ENCODE measurements around the gene SDF4. TPM values are rescaled to one million over a fixed set of nuclear protein-coding genes. Genes with fewer than 3 reads are reported as not detected.

Gene SDF4
- total and polyA plus RNA-seq, 2 donors (not counting 1 experiment from before 2014, with no cell fraction given) = 127 to 133 TPM

DNA sequence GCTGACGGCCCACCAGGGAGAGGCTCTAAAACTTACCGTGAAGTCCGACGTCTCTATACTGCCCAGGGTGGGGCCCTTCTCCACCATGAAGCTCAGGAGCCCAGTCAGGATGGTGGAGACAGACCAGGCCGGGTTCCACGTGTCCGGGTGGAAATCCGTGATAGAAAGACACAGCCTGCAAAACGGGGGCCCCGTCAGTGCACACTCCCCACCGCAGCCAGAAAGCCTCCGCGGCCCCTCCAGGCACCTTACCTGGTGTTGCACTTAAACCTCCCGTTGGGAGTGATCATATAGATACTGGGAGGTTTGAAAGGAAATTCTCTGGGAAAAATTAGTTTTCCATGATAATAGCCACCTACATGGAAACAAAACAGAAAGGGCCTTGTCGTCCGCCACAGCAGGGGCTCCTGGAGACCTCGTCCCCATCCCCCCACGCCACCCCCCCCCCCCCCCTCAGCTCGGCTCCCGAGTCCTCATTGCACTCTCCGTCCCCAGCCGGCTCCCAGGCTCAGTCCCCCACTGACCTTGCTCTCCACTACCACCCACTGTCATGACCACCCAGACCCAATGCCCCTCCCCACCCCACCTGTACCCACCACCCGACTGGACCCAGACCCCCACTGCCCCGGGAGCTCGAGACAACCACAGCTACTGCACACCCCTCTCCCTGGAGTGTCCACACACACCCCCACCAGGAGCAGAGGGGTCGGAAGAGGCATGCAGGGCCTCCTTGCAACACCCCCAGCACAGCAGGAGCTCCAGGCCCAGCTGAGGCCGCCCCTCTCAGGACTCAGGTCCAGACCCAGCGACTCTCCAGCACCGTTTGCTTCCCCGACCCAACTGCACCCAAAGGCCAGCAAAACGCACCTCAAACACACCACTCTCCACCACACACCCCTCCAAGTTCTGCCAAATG is 25.4 kb upstream of the SDF4 start:
- no peak overlapping the region for H3K9ac ChIP-seq (ENCODE audit: insufficient read depth, low read length)
- no peak overlapping the region for H3K4me3 ChIP-seq (replicated peaks in 1 of 4; ENCODE audit: control extremely low read depth in 1 of 4, insufficient read depth in 1 of 4, low read depth in 3 of 4, low read length in 4 of 4)
- no peak overlapping the region for H3K4me2 ChIP-seq (ENCODE audit: extremely low read depth, insufficient read depth, low read length)
- H2AFZ ChIP-seq (ENCODE audit: low read length) = no peak overlapping the region
- DNase-seq (ENCODE audit: low read depth in 2 of 2) = no peak
- peak overlapping the region; percentile 14 for H3K27ac ChIP-seq (ENCODE audit: insufficient read depth, low read length)
- TF ChIP-seq EZH2 (IDR thresholded peaks at IDR 0.05; ENCODE audit: low read length, missing control alignments) = no peak
- TF ChIP-seq, protein P1, sequence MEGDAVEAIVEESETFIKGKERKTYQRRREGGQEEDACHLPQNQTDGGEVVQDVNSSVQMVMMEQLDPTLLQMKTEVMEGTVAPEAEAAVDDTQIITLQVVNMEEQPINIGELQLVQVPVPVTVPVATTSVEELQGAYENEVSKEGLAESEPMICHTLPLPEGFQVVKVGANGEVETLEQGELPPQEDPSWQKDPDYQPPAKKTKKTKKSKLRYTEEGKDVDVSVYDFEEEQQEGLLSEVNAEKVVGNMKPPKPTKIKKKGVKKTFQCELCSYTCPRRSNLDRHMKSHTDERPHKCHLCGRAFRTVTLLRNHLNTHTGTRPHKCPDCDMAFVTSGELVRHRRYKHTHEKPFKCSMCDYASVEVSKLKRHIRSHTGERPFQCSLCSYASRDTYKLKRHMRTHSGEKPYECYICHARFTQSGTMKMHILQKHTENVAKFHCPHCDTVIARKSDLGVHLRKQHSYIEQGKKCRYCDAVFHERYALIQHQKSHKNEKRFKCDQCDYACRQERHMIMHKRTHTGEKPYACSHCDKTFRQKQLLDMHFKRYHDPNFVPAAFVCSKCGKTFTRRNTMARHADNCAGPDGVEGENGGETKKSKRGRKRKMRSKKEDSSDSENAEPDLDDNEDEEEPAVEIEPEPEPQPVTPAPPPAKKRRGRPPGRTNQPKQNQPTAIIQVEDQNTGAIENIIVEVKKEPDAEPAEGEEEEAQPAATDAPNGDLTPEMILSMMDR (conservative IDR thresholded peaks at IDR 0.05 in 1 of 2, IDR thresholded peaks at IDR 0.05 in 1 of 2; ENCODE audit: low read depth in 1 of 2, low read length in 2 of 2) = no peak
- H3K79me2 ChIP-seq (ENCODE audit: control insufficient read depth, insufficient read depth, low read length) = peaks cover 26% of the 10 kb centered on the region
- no peaks in the 10 kb centered on the region for H3K27me3 ChIP-seq (ENCODE audit: control insufficient read depth, insufficient read depth, low read length)
- H3K9me3 ChIP-seq (ENCODE audit: control insufficient read depth, insufficient read depth, low read depth, low read length) = no peaks in the 10 kb centered on the region
- no peaks in the 10 kb centered on the region for H4K20me1 ChIP-seq (ENCODE audit: control insufficient read depth, extremely low read depth, insufficient read depth, low read length)
- H3K36me3 ChIP-seq (ENCODE audit: control insufficient read depth, insufficient read depth, low read length) = peaks cover 37% of the 10 kb centered on the region
- peaks cover 2% of the 10 kb centered on the region for H3K4me1 ChIP-seq (ENCODE audit: control insufficient read depth, extremely low read depth, insufficient read depth, low read length)

DNA sequence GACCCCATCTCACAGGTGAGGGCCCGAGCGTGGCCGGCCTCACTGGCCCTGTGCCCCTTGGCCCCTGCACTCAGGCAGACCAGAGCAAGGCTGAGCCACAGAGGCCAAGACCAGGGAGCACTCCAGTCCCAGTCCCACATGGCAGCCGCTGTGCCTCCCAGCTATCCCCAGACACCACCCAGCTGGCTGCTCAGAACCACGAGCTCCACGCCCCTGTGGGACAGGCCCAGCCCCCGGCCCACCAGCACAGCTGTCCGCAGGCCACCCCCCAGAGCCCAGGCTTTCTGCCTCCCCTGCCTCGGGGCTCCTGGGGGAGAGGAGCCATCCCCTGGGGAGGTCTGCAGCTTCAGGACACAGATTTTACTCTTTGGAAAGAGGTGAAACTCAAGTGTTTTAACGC is 23.8 kb upstream of the SDF4 start:
- no peak for DNase-seq (ENCODE audit: low read depth in 2 of 2)
- Histone ChIP-seq H3K9ac (ENCODE audit: insufficient read depth, low read length) (no peak overlapping the region), H3K27ac (ENCODE audit: insufficient read depth, low read length) (no peak overlapping the region), H2AFZ (ENCODE audit: low read length) (no peak overlapping the region), H3K9me3 (ENCODE audit: control insufficient read depth, insufficient read depth, low read depth, low read length) (no peaks in the 10 kb centered on the region), H3K36me3 (ENCODE audit: control insufficient read depth, insufficient read depth, low read length) (peaks cover 32% of the 10 kb centered on the region), H4K20me1 (ENCODE audit: control insufficient read depth, extremely low read depth, insufficient read depth, low read length) (no peaks in the 10 kb centered on the region), H3K27me3 (ENCODE audit: control insufficient read depth, insufficient read depth, low read length) (no peaks in the 10 kb centered on the region), H3K4me3 (replicated peaks in 1 of 4; ENCODE audit: control extremely low read depth in 1 of 4, insufficient read depth in 1 of 4, low read depth in 3 of 4, low read length in 4 of 4) (no peak overlapping the region), H3K4me2 (ENCODE audit: extremely low read depth, insufficient read depth, low read length) (no peak overlapping the region), H3K79me2 (ENCODE audit: control insufficient read depth, insufficient read depth, low read length) (peaks cover 19% of the 10 kb centered on the region), H3K4me1 (ENCODE audit: control insufficient read depth, extremely low read depth, insufficient read depth, low read length) (peaks cover 2% of the 10 kb centered on the region)
- TF ChIP-seq, protein P1 (conservative IDR thresholded peaks at IDR 0.05 in 1 of 2, IDR thresholded peaks at IDR 0.05 in 1 of 2; ENCODE audit: low read depth in 1 of 2, low read length in 2 of 2) = no peak
- TF ChIP-seq EZH2 (IDR thresholded peaks at IDR 0.05; ENCODE audit: low read length, missing control alignments) = no peak

DNA sequence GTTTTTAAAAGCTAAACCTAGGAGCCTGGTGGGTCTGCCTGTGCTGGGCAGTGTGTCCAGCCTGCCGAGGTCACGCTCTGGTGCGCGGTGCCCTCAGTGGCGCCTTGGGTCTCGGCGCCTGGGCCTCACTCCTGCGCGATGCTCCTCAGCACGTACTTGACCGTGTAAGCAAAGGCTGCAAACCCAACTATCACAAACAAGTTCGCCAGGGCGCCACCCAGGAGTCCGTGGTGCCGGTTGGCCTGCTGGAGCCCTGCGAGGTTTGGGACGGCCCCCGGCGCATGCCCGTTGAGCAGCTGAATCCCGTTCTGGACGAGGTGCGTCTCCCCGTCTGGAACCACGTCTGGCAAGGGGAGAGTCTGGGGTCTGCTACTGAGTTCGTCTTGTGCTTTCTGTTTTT is 23.3 kb upstream of the SDF4 start:
- Histone ChIP-seq H3K27me3 (ENCODE audit: control insufficient read depth, insufficient read depth, low read length) (no peaks in the 10 kb centered on the region), H3K4me3 (replicated peaks in 1 of 4; ENCODE audit: control extremely low read depth in 1 of 4, insufficient read depth in 1 of 4, low read depth in 3 of 4, low read length in 4 of 4) (no peak overlapping the region), H3K27ac (ENCODE audit: insufficient read depth, low read length) (peak overlapping the region; percentile 38), H4K20me1 (ENCODE audit: control insufficient read depth, extremely low read depth, insufficient read depth, low read length) (no peaks in the 10 kb centered on the region), H3K36me3 (ENCODE audit: control insufficient read depth, insufficient read depth, low read length) (peaks cover 32% of the 10 kb centered on the region), H3K9ac (ENCODE audit: insufficient read depth, low read length) (no peak overlapping the region), H3K4me2 (ENCODE audit: extremely low read depth, insufficient read depth, low read length) (no peak overlapping the region), H3K79me2 (ENCODE audit: control insufficient read depth, insufficient read depth, low read length) (peaks cover 16% of the 10 kb centered on the region), H3K9me3 (ENCODE audit: control insufficient read depth, insufficient read depth, low read depth, low read length) (no peaks in the 10 kb centered on the region), H2AFZ (ENCODE audit: low read length) (no peak overlapping the region), H3K4me1 (ENCODE audit: control insufficient read depth, extremely low read depth, insufficient read depth, low read length) (peaks cover 2% of the 10 kb centered on the region)
- TF ChIP-seq, protein P1 (conservative IDR thresholded peaks at IDR 0.05 in 1 of 2, IDR thresholded peaks at IDR 0.05 in 1 of 2; ENCODE audit: low read depth in 1 of 2, low read length in 2 of 2) = no peak
- no peak for TF ChIP-seq EZH2 (IDR thresholded peaks at IDR 0.05; ENCODE audit: low read length, missing control alignments)
- DNase-seq (ENCODE audit: low read depth in 2 of 2) = no peak

Measured in fibroblast of lung (primary cell).